Stimulated activated CD8-positive, alpha-beta memory T cell treated with anti-CD3 and anti-CD28 coated beads, Interleukin-4, amount 100 ng/mL, for 4 hours (primary cell): ENCODE measurements around the gene FMO3.

ENCODE experiments used
- DNase-seq, 2 donors: peaks; one replicate each; pipeline ENCODE4 v3.0.0-alpha.2; 2020; ENCODE audit warnings: low read depth in 2 of 2, low spot score in 1 of 2

Gene FMO3

GRCh38 chr1:171090604-171091003, at the start of gene FMO3:
TSS of gene FMO3 (plus strand) at chr1:171090905. CDS start at chr1:171092659, 1,754 bp downstream.
- no peak for DNase-seq

- DNase-seq = no peak
Measured at GRCh38 chr1:171048014-171048413, 42.7 kb upstream of the FMO3 start.

- DNase-seq = no peak
Measured at GRCh38 chr1:171052977-171053376, 37.7 kb upstream of the FMO3 start.

- no peak for DNase-seq
Measured at GRCh38 chr1:171055966-171056643, 34.6 kb upstream of the FMO3 start.

- no peak for DNase-seq
Measured at GRCh38 chr1:171061425-171062143, 29.1 kb upstream of the FMO3 start.

GRCh38 chr1:171062902-171063301, 27.8 kb upstream of the FMO3 start:
- DNase-seq = no peak

- DNase-seq = no peak
Measured at GRCh38 chr1:171075041-171075440, 15.7 kb upstream of the FMO3 start.

GRCh38 chr1:171081314-171081753, 9.4 kb upstream of the FMO3 start:
- no peak for DNase-seq

- DNase-seq = no peak
Measured at GRCh38 chr1:171081763-171082201, 8.9 kb upstream of the FMO3 start.

- no peak for DNase-seq
Measured at GRCh38 chr1:171082606-171083005, 8.1 kb upstream of the FMO3 start.

- DNase-seq = no peak
Measured at GRCh38 chr1:171083222-171083621, 7.5 kb upstream of the FMO3 start.

- DNase-seq = no peak
Measured at GRCh38 chr1:171084091-171084490, 6.6 kb upstream of the FMO3 start.

- DNase-seq = no peak
Measured at GRCh38 chr1:171084870-171085269, 5.8 kb upstream of the FMO3 start.

GRCh38 chr1:171087896-171088295, 2.8 kb upstream of the FMO3 start:
- no peak for DNase-seq

- DNase-seq = no peak
Measured at GRCh38 chr1:171103862-171104261, 13.2 kb downstream of the FMO3 start.

GRCh38 chr1:171107262-171107940, 16.7 kb downstream of the FMO3 start:
- DNase-seq = no peak

- no peak for DNase-seq
Measured at GRCh38 chr1:171107969-171108368, 17.3 kb downstream of the FMO3 start.

GRCh38 chr1:171109966-171110365, 19.3 kb downstream of the FMO3 start:
- DNase-seq = no peak

- DNase-seq = no peak
Measured at GRCh38 chr1:171110621-171111326, 20.1 kb downstream of the FMO3 start.

- DNase-seq = no peak
Measured at GRCh38 chr1:171112119-171112518, 21.4 kb downstream of the FMO3 start.

GRCh38 chr1:171113382-171113781, 22.7 kb downstream of the FMO3 start:
- no peak for DNase-seq
